ENCODE results near the gene TXNRD2.
"Not testable (repeated sequence)": the region's sequence is repeated elsewhere in the genome, so short reads cannot be mapped to it uniquely, and the experiment has no call there.

The TXNRD2 gene

GRCh38 chr22:19933341-19934241 is 8.0 kb downstream of the TXNRD2 start:
- Mint-ChIP-seq H3K36me3 (ENCODE audit: low read depth) (peaks cover 21% of the 10 kb centered on the region), H3K9me3 (peaks cover 16% of the 10 kb centered on the region), H3K27ac (no peak overlapping the region), H3K4me1 (ENCODE audit: low read depth) (no peaks in the 10 kb centered on the region), H3K27me3 (ENCODE audit: low read depth) (no peaks in the 10 kb centered on the region), H3K4me3 (no peak overlapping the region)
- no peak for DNase-seq (ENCODE audit: low spot score)

GRCh38 chr22:19932367-19933206 is 9.0 kb downstream of the TXNRD2 start:
- Mint-ChIP-seq H3K4me3 (no peak overlapping the region), H3K9me3 (peaks cover 16% of the 10 kb centered on the region), H3K4me1 (ENCODE audit: low read depth) (no peaks in the 10 kb centered on the region), H3K27me3 (ENCODE audit: low read depth) (no peaks in the 10 kb centered on the region), H3K27ac (no peak overlapping the region), H3K36me3 (ENCODE audit: low read depth) (peaks cover 19% of the 10 kb centered on the region)
- no peak for DNase-seq (ENCODE audit: low spot score)

GRCh38 chr22:19931514-19931913 is 10.1 kb downstream of the TXNRD2 start:
- DNase-seq (ENCODE audit: low spot score): no peak
- Mint-ChIP-seq H3K27ac (no peak overlapping the region), H3K27me3 (ENCODE audit: low read depth) (no peaks in the 10 kb centered on the region), H3K9me3 (peaks cover 13% of the 10 kb centered on the region), H3K4me1 (ENCODE audit: low read depth) (no peaks in the 10 kb centered on the region), H3K36me3 (ENCODE audit: low read depth) (peaks cover 14% of the 10 kb centered on the region), H3K4me3 (no peak overlapping the region)

- no peaks in the 10 kb centered on the region for H3K27me3 Mint-ChIP-seq (ENCODE audit: low read depth)
- DNase-seq (ENCODE audit: low spot score): no peak
- H3K36me3 Mint-ChIP-seq (ENCODE audit: low read depth): peaks cover 7% of the 10 kb centered on the region
- no peak overlapping the region for H3K4me3 Mint-ChIP-seq
- H3K4me1 Mint-ChIP-seq (ENCODE audit: low read depth): no peaks in the 10 kb centered on the region
- no peak overlapping the region for H3K27ac Mint-ChIP-seq
- peaks cover 6% of the 10 kb centered on the region for H3K9me3 Mint-ChIP-seq
Observed at GRCh38 chr22:19930551-19931486, 10.8 kb downstream of the TXNRD2 start.

GRCh38 chr22:19929586-19930550 is 11.8 kb downstream of the TXNRD2 start:
- Mint-ChIP-seq H3K4me1 (ENCODE audit: low read depth) (no peaks in the 10 kb centered on the region), H3K4me3 (no peak overlapping the region), H3K27me3 (ENCODE audit: low read depth) (no peaks in the 10 kb centered on the region), H3K9me3 (no peaks in the 10 kb centered on the region), H3K27ac (no peak overlapping the region), H3K36me3 (ENCODE audit: low read depth) (no peaks in the 10 kb centered on the region)
- no peak for DNase-seq (ENCODE audit: low spot score)

- H3K9me3 Mint-ChIP-seq: no peaks in the 10 kb centered on the region
- H3K27me3 Mint-ChIP-seq (ENCODE audit: low read depth): no peaks in the 10 kb centered on the region
- no peak overlapping the region for H3K4me3 Mint-ChIP-seq
- H3K27ac Mint-ChIP-seq: no peak overlapping the region
- no peak for DNase-seq (ENCODE audit: low spot score)
- H3K4me1 Mint-ChIP-seq (ENCODE audit: low read depth): no peaks in the 10 kb centered on the region
- peaks cover 3% of the 10 kb centered on the region for H3K36me3 Mint-ChIP-seq (ENCODE audit: low read depth)
Observed at GRCh38 chr22:19928207-19928606, 13.4 kb downstream of the TXNRD2 start.

- H3K27ac Mint-ChIP-seq: no peak overlapping the region
- no peaks in the 10 kb centered on the region for H3K4me1 Mint-ChIP-seq (ENCODE audit: low read depth)
- H3K9me3 Mint-ChIP-seq: no peaks in the 10 kb centered on the region
- H3K4me3 Mint-ChIP-seq: no peak overlapping the region
- DNase-seq (ENCODE audit: low spot score): no peak
- no peaks in the 10 kb centered on the region for H3K27me3 Mint-ChIP-seq (ENCODE audit: low read depth)
- peaks cover 3% of the 10 kb centered on the region for H3K36me3 Mint-ChIP-seq (ENCODE audit: low read depth)
Observed at GRCh38 chr22:19927696-19928095, 13.9 kb downstream of the TXNRD2 start.

DNA sequence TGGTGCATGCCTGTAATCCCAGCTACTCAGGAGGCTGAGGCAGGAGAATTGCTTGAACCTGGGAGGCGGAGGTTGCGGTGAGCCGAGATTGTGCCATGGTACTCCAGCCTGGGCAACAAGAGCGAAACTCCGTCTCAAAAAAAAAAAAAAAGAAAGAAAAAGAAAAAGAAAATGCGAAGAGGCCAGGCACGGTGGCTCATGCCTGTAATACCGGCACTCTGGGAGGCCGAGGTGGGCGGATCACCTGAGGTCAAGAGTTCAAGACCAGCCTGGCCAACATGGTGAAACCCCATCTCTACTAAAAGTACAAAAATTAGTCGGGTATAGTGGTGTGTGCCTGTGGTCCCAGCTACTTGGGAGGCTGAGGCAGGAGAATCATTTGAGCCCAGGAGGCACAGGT is 15.6 kb downstream of the TXNRD2 start:
- H3K4me3 Mint-ChIP-seq; H3K36me3 Mint-ChIP-seq (ENCODE audit: low read depth); H3K27me3 Mint-ChIP-seq (ENCODE audit: low read depth); H3K9me3 Mint-ChIP-seq; H3K27ac Mint-ChIP-seq; H3K4me1 Mint-ChIP-seq (ENCODE audit: low read depth); DNase-seq (ENCODE audit: low spot score): not testable (repeated sequence)

GRCh38 chr22:19923914-19924513 is 17.6 kb downstream of the TXNRD2 start:
- Mint-ChIP-seq H3K4me3 (no peak overlapping the region), H3K4me1 (ENCODE audit: low read depth) (no peaks in the 10 kb centered on the region), H3K27ac (no peak overlapping the region), H3K36me3 (ENCODE audit: low read depth) (peaks cover 3% of the 10 kb centered on the region), H3K27me3 (ENCODE audit: low read depth) (no peaks in the 10 kb centered on the region), H3K9me3 (no peaks in the 10 kb centered on the region)
- no peak for DNase-seq (ENCODE audit: low spot score)

- Mint-ChIP-seq H3K27me3 (ENCODE audit: low read depth) (no peaks in the 10 kb centered on the region), H3K27ac (no peak overlapping the region), H3K4me1 (ENCODE audit: low read depth) (no peaks in the 10 kb centered on the region), H3K9me3 (no peaks in the 10 kb centered on the region), H3K36me3 (ENCODE audit: low read depth) (peaks cover 4% of the 10 kb centered on the region), H3K4me3 (no peak overlapping the region)
- no peak for DNase-seq (ENCODE audit: low spot score)
Observed at GRCh38 chr22:19921544-19922081, 20.0 kb downstream of the TXNRD2 start.

DNA sequence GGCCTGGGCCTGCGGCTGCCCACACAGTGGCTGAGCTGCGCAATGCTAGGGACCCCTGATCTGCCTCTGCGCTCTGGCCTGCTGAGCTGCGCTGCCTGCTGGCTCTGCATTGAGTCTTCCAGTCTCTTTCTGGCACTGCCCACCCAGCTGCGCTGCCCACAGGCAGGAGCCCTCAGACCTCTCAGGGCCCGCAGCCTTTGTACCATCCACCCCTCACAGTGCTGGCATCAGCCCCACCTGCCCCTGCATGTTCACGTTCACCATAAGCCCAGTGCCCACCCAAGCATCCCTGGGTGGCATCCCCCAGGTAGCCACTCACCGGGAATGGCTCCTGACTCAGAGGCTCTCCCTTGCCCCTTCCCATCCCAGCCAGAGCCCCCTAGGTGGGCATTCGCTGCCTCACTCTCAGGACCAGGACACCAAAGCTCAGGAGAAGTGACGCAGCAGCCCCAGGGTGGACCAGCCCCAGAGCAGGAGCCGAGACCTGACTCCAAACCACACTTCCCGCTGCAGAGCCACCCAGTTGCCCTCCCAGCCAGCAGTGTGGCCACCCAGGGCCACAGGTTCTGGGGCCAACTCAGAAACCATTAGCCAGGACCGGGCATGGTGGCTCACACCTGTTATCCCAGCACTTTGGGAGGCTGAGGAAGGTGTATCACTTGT is 21.8 kb downstream of the TXNRD2 start:
- Mint-ChIP-seq H3K36me3 (ENCODE audit: low read depth) (peaks cover 8% of the 10 kb centered on the region), H3K4me3 (no peak overlapping the region), H3K4me1 (ENCODE audit: low read depth) (no peaks in the 10 kb centered on the region), H3K9me3 (no peaks in the 10 kb centered on the region), H3K27ac (no peak overlapping the region), H3K27me3 (ENCODE audit: low read depth) (no peaks in the 10 kb centered on the region)
- no peak for DNase-seq (ENCODE audit: low spot score)
